GM15510 (cell line): Measurements from ENCODE around the gene JADE2.

Source experiments
- POLR2A ChIP-seq: IDR thresholded peaks from 3 replicates; pipeline ENCODE4 v1.6.1; 2011; ENCODE audit warnings: borderline replicate concordance; ENCODE audit not compliant: insufficient read length; ENCODE audit errors: extremely low read depth

The JADE2 gene

DNA sequence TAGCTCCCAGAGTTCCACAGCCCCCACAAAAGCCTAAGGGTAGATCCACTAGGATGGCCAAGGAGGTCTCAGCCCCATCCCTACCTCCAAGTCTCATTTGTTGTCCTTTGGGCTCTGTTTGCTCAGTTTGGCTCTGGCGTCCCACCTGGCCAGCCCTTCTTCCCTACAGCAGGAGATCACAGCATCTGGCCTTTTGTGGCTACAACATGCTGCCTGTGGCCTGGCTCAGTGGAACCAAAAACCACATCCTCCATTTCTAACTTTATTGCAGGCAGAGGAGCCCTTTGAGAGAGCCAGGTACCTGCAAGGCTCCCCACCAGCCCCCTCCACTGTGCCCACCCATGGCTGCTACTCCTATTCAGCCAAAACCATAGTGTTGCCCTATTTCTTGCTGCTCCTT, 11.4 kb downstream of the JADE2 start:
- no peak for TF ChIP-seq POLR2A

DNA sequence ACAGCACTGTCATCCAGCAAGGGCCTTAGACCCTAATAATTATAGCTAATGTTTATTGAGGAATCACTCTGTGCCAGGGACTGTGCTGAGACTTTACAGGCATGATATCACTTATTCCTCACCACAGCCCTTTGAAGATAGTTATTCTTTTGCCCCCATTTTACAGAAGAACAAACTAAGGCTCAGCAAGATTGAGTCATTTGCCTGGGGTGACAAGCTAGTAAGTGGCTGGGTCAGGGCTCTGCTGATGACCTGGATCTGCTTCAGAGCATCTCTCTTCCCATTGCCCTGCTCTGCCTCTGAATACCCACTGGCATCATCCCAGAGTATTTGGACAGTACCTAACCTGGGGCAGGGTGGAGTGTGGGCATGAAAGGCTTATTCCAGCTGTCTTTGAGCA, 11.8 kb downstream of the JADE2 start:
- TF ChIP-seq POLR2A: no peak

DNA sequence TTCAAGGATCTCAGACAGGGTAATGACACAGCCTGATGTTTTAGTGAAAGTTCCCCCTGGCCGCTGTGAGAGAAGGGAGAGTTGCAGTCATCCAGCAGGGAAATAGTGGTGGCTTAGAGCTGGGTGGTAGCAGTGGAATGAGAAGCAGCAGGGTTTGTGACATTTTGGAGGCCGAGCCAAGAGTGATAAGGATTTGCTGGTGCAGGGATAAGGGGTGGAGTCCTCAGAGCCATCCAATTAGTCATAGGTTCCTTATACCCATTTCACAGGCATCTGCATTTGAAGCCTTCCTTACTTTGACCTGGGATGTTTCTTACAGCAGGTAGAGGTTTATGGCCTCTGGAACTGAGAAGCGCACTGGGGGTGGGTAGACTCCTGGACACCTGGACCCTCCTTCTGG, 12.8 kb downstream of the JADE2 start:
- no peak for TF ChIP-seq POLR2A

DNA sequence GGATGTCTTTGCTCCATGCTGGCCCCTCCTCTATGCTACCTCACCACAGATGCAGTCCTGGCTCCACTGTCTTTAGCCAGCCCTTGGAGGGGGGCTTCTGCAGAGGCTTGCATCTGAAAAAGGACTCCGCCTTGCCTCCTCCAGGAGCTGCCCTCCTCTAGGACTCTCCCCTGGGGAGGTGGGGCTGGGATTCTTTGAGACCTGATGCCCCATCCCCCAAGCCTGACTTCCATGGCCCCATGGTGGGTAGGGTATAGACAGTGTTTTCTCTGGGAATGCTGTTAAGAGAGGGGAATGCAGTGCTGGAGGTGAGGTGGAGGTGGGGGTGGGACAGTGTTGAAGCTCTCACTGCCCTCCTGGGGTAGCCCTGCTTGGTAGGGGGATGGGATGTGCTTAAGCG, 14.3 kb downstream of the JADE2 start:
- no peak for TF ChIP-seq POLR2A

DNA sequence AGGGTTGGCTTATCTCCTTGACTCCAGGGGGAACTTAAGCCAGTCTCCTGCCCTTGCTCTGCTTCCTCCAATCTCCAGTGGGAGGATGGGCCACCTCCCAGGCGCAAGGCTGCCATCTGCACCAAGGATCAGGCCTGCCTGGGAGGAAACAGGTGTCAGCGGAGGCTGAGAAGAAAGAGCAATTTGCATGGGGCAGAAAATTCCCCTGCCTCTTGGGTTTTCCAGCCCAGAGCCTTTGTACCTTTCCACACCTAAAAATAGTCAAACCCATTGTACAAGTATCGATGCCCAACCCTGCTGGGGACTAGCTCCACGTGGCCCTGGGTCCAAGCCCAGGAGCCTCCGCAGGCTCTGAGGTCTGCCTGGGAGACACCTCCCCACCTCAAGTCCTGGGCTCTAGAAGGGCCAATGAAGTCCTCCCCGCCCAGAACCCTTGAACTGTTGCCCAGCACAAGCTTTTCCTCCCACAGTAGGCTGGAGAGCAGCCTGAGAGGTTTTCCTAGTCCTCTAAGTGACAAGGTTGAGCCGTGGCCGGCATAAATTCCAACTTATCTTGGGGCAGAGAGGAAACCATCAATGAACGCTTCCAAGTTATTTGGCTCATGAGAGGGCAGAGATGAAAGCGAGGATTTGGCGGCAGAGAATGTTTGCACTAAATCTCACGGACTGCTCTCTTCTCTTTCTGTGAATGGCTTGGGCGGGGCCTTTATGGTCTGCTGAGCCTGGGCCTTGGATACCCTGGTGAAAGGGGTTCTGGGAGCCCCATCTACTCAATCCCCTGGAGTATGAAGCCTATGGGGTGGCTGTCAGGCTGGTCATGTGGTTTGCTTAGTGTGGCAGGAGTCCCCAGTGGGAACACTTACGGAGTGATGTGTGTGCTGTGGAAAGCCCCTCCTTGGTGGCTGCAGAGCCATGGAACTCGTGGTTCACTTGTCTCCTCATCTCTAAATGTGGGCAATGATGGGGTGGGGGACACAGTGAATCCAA, 15.6 kb downstream of the JADE2 start:
- TF ChIP-seq POLR2A: peak; percentile 13

DNA sequence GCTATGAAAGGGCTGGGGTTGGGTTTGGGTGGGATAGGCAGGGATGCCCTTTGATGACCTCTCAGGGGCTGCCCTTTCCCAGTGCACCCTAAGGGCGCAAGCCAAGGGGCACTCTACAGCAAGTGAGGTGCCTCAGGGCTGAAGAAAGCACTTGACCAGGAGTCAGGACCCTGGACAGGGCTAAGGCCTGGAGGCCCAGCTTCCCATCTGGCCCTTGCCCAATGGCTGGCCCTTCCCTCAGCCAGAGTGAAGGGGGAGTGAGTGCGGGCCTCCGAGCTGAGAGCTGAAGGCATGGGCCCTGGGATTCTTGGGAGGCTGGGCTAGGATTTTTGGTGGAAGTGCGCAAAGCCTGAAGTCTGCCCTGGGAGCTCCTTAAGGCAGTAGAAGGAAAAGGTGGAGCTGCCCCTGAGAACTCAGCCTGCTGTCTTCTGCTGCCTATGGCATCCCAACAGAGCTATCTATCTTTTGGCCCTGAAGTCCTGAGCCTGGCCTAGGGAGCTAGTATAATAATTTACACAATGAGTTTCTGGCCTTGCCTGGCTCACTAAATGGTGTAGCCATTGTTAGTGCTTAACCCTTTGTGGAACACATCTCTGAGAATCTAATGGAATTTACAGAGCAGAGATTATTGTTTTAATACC, 16.4 kb downstream of the JADE2 start:
- TF ChIP-seq POLR2A: no peak

DNA sequence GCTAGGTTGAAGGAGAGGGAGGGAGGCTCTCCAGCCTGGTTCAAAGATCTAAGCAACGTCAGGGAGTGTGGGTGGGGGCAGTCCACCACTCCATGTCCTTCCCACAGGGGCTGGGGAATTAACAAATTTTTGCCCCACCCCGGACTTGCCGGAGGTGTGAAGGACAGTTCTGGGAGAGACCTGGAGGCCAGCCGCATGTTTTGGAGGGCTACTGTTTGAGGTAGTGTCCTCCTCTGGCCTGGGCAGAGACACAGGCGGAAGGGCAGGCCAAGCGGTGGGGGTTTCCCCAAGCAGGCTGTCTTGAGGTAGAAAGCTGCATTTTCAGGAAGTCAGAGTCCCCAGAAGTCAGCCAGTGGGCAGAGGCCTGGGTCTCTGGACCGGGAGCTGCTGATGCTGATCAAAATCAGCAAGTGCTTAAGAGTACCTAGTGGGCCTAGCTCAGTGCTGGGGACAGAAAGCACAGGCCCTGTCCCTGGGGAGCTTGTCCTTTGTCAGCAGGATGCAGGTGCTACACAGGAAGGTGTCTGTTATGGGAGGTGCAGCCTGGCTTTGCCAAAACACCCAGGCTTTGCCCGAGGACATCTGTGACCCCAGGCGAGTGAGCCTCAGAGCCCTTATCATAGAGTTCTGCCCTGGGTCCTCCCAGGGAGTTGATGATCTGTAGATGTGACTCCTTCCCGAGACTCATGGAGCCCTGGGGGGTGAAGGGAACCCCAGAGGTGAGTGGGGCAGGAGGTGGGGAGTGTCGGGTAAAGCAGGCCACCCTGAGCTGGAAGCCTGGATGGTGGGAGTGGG, 18.5 kb downstream of the JADE2 start:
- TF ChIP-seq POLR2A: peak; percentile 57

DNA sequence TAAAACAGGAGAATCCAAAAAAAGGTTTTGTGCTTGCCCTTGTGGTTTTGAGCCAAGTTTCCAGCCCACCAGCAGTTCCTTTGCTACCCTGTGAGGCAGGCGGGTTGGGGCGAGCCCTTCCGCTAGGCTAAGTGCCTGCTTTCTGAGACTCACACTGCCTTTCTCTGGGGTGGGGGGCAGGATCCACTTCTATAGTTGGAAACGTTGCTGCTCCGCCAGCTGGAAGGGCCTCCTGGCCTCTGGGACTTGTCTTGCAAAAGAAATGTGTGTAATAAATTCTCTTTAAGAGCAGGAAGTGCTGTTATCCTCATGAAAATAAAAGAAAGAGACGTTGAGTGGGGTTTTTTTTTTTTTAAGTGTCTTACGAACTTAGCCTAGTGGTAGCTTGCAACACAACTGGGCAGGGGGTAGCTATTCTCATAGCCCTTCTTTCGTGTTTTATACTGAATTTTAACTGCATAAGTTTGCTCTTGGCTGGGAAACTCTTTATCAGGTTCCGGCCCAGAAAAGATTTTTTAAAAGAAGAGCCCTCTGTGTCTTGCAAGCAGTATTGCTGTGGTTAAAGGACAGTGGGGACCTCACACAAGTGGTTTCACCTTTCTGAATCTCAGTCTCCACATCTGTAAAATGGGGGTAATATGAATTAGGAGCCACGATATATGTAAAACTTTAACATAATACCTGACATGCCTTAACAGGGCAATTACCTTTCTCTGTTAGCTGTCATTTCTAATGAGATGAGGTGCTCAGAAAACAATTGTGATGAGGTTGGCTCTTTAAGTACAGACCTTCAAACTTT, 19.8 kb downstream of the JADE2 start:
- TF ChIP-seq POLR2A: no peak

DNA sequence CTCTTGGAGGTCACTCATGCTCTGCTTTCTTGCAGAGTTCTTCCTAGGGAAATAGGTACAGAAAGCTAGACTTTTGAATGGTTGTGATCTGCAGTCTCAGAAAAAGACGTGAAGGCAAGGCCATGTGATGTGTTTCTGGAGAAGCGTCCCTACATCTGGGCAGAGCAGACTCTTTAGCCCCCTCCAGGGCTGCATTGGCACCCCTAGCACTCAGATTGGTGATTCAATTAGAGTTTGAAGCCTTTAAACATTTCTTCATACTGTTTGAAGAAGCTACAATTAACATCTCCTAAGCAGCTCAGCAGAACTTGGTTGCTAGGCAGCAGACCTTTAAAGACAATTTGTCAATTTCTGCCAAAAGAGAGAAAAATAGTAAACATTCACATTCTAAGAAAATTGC, 21.6 kb downstream of the JADE2 start:
- TF ChIP-seq POLR2A: no peak

DNA sequence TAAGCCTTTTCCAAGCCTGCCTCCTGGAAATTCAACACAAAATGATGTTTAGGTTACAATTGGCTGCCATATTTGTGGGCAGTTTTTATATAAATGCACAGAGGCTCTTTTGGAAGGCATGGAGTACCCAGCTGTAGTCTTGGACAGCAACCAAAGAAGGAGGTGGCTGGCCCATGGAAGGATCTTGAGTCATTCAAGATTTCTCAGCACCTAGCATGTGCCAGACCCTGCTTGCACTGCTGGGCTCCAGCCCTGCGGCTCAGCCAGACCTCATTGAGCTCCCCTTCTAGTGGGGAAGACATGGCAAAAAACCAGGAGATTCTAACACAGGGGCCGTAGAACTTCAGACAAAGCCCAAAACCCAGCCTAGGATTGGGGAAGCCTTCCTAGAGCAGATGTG, 22.1 kb downstream of the JADE2 start:
- TF ChIP-seq POLR2A: no peak

DNA sequence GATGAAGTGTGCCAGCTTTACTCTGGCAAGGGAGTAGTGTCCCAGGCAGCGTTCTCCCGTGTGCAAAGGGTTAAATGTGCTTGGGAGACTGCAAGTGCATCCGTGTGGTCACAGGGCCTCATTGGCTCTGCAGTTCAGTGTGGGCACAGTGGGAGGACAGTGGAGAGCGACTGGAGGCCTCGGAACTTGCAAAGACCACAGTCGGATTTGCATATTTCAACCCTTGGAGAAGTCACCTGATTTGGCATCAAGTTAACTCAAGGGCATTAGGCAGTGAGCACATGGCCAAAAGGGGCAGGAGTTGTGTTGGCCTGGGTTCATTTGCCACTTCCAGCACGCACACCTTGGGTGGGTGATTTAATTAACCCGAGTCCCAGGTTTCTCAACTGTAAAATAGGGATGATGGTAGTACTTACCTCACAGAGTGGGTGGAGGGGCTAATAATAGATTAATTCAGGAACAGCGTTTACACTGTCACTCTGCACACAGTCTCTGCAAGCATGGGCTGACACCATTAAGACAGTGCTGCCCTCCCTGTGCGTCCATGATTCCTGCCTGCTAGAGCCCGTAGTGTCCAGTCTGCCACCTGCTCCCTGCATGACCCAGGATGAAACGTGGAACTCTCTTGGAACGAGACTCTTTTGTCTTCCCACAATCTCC, 22.7 kb downstream of the JADE2 start:
- no peak for TF ChIP-seq POLR2A

DNA sequence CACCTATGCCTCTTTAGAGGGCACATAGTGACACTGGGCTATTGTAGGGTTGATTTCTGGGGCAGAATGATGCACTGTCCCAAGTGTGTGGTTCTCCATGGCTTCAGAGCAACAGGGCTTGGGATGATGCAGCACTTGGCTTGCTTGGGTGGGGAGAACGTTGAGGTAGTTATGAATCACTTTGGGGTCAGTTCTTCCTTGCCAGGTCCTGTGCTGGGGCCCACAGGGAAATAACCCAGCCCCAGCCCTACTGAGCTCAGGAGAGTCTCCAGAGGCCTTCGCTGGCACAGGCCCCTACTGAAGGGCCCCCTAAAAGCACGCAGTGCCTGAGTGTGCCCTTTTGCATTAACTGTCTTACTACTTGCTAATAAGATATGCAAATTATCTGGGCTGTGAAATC, 24.2 kb downstream of the JADE2 start:
- no peak for TF ChIP-seq POLR2A

DNA sequence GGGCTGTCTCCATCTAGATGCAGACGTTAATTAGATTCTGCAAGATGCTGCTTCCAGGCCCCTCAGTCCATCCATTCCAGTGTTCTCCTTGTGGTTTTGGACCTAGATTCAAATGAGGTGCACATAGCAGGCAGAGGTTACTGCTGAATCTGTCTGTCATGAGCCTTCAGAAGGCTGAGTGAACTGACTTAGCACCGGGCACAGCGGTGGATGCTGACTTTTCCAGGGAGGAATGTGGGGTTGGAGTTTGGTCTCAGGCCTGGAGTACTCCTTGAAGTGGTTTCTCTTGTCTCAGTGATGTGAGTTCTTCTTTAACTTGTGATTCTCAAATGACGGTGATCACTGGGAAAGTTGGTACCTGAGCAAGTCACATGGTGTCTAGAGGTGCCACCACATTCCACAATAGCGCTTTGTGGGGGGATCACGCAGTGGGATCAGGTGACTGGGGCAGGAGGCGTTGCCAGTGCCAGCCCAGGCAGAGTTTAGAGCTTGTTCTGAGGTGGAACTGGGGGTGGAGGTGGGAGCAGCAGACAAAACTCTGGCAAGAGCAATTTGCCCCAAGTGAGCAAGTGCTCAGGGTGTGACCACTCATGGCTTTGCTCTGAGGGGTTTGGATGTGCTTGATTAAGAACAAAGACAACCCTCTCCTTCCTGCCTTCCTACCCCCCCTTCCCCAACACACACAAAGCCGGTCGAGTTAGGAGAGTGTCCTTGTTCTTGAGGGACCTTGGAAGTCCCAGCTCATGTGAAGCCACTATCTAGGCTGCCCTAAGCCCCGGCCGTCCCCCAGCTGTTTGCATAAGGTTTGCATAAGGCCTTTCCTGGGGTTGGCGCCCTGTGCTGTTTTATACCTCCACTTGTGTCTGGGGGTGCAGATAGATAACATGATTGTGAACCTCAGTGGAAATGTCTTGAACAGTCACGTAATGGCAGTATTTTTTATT, 25.1 kb downstream of the JADE2 start:
- TF ChIP-seq POLR2A: peak; percentile 33
